Gastroesophageal sphincter (tissue), 4 donors: ENCODE results near the gene AFDN. TPM values are rescaled to one million over a fixed set of nuclear protein-coding genes. Genes with fewer than 3 reads are reported as not detected.

Experiments used
- ATAC-seq: fragments of 150-250 bp; one replicate; pipeline ENCODE4 v1.9.1; 2016; ENCODE audit warnings: mild to moderate bottlenecking, moderate library complexity
- H3K27ac ChIP-seq, 4 donors: fragments of 200-600 bp; sonication (generic) in 3 of 4; 1 replicate in 3 of 4; 2 replicates in 1 of 4; pipeline ENCODE4 v1.5.1; 2016 to 2019
- H3K27me3 ChIP-seq: fragments of 200-600 bp; sonication (generic); one replicate; pipeline ENCODE4 v1.5.1; 2019
- H3K36me3 ChIP-seq, 2 donors: fragments of 200-600 bp; sonication (generic); one replicate each; pipeline ENCODE4 v1.5.1; 2019; ENCODE audit warnings: control low read depth in 1 of 2
- H3K4me1 ChIP-seq, 3 donors: fragments of 200-600 bp; sonication (generic); 1 replicate in 2 of 3; 2 replicates in 1 of 3; pipeline ENCODE4 v1.5.1; 2016 to 2019; ENCODE audit warnings: control low read depth in 2 of 3
- H3K4me3 ChIP-seq, 2 donors: fragments of 200-600 bp; sonication (generic); one replicate each; pipeline ENCODE4 v1.5.1; 2019; ENCODE audit warnings: mild to moderate bottlenecking in 1 of 2, moderate library complexity in 1 of 2
- H3K9me3 ChIP-seq, 3 donors: fragments of 200-600 bp; sonication (generic); one replicate each; pipeline ENCODE4 v1.5.1; 2017 to 2019; ENCODE audit warnings: control low read depth in 2 of 3
- CTCF ChIP-seq, 4 experiments: fragments of 200-600 bp in 2 of 4; fragments of 450-650 bp in 2 of 4; sonication (generic) in 1 of 4; IDR thresholded peaks; one replicate each; pipeline ENCODE4 v1.5.1; 2017 to 2019; ENCODE audit warnings: antibody characterized with exemption in 4 of 4, mild to moderate bottlenecking in 2 of 4, moderate library complexity in 2 of 4
- EP300 ChIP-seq: sonication (generic); formaldehyde crosslinking; IDR thresholded peaks from one replicate; pipeline ENCODE4 v1.6.1; 2017; ENCODE audit warnings: antibody characterized with exemption, mild to moderate bottlenecking
- POLR2A ChIP-seq, 2 donors: fragments of 450-650 bp; IDR thresholded peaks; one replicate each; pipeline ENCODE4 v1.6.1; 2017; ENCODE audit warnings: antibody characterized with exemption in 2 of 2, mild to moderate bottlenecking in 2 of 2, moderate library complexity in 1 of 2
- POLR2AphosphoS5 ChIP-seq: sonication (generic); formaldehyde crosslinking; IDR thresholded peaks from one replicate; pipeline ENCODE4 v1.6.1; 2017; ENCODE audit warnings: antibody characterized with exemption
- WGBS, 2 donors: methylation state at CpG; one replicate each; pipeline ENCODE4 v1.1.5; 2018; ENCODE audit warnings: low coverage in 1 of 2; 5-methylcytosine and 5-hydroxymethylcytosine counted together
- total RNA-seq, 4 donors: library from RNA; depleted of rRNA; stranded (reverse); fragments of >200 nt; gene quantifications; one replicate each; pipeline ENCODE4 v1.1.0, GENCODE V29; 2016

The AFDN gene
- total RNA-seq, 4 donors from 2014 or later, result 60.7 to 98.4 (median 79.7) TPM

- ATAC-seq, result no peak
- peaks cover 3% of the 10 kb centered on the region for H3K27me3 ChIP-seq
- 70 to 88% methylated on average over 10 of the region's 10 CpGs for WGBS, 2 donors
Observed at GRCh38 chr6:167786853-167787675, 39.6 kb upstream of the AFDN start.

GRCh38 chr6:167787896-167788562 lies 38.7 kb upstream of the AFDN start:
- no peaks in the 10 kb centered on the region for H3K9me3 ChIP-seq
- H3K4me3 ChIP-seq, result no peak overlapping the region
- H3K27me3 ChIP-seq, result peaks cover 3% of the 10 kb centered on the region
- H3K4me1 ChIP-seq, result no peaks in the 10 kb centered on the region
- H3K27ac ChIP-seq, result no peak overlapping the region
- H3K36me3 ChIP-seq, result no peaks in the 10 kb centered on the region
- 94% methylated on average over 9 to 15 of the region's 23 CpGs for WGBS, 2 donors
- no peak for ATAC-seq
- TF ChIP-seq CTCF (IDR thresholded peaks at IDR 0.05) (no peak), EP300 (no peak), POLR2A (IDR thresholded peaks at IDR 0.05) (no peak), POLR2AphosphoS5 (no peak)

More at GRCh38 chr6:167786853-167787675, 39.6 kb upstream of the AFDN start:
- no peak for TF ChIP-seq CTCF (IDR thresholded peaks at IDR 0.05)
- no peak for TF ChIP-seq POLR2A (IDR thresholded peaks at IDR 0.05)
- TF ChIP-seq EP300, result no peak
- TF ChIP-seq POLR2AphosphoS5, result no peak
- H3K4me3 ChIP-seq, result no peak overlapping the region
- H3K9me3 ChIP-seq, result no peaks in the 10 kb centered on the region
- H3K36me3 ChIP-seq, result no peaks in the 10 kb centered on the region
- no peaks in the 10 kb centered on the region for H3K4me1 ChIP-seq
- no peak overlapping the region for H3K27ac ChIP-seq

- H3K9me3 ChIP-seq, result no peaks in the 10 kb centered on the region
- no peaks in the 10 kb centered on the region for H3K4me1 ChIP-seq
- TF ChIP-seq POLR2A (IDR thresholded peaks at IDR 0.05), result no peak
- TF ChIP-seq EP300, result no peak
- TF ChIP-seq CTCF (IDR thresholded peaks at IDR 0.05), result no peak
- no peak for TF ChIP-seq POLR2AphosphoS5
- H3K4me3 ChIP-seq, result no peak overlapping the region
- H3K27ac ChIP-seq, result no peak overlapping the region
- no peak for ATAC-seq
- H3K27me3 ChIP-seq, result peaks cover 3% of the 10 kb centered on the region
- WGBS, 2 donors, result 46 to 61% methylated on average over 2 of the region's 2 CpGs
- H3K36me3 ChIP-seq, result no peaks in the 10 kb centered on the region
Observed at GRCh38 chr6:167788563-167788903, 38.2 kb upstream of the AFDN start.

GRCh38 chr6:167789358-167789757 lies 37.4 kb upstream of the AFDN start:
- Histone ChIP-seq H3K9me3 (no peaks in the 10 kb centered on the region), H3K27ac (no peak overlapping the region), H3K36me3 (no peaks in the 10 kb centered on the region), H3K27me3 (peaks cover 6% of the 10 kb centered on the region), H3K4me3 (no peak overlapping the region), H3K4me1 (no peaks in the 10 kb centered on the region)
- 50% methylated on average over 4 of the region's 6 CpGs; no CpG with 5 or more reads in 1 of the 2 donors for WGBS, 2 donors
- TF ChIP-seq EP300, result no peak
- no peak for TF ChIP-seq POLR2A (IDR thresholded peaks at IDR 0.05)
- no peak for TF ChIP-seq POLR2AphosphoS5
- TF ChIP-seq CTCF (IDR thresholded peaks at IDR 0.05), result no peak
- no peak for ATAC-seq
